Spinal cord (tissue), 10 donors: ENCODE measurements around the gene TIMM8A. TPM values are rescaled to one million over a fixed set of nuclear protein-coding genes. Genes with fewer than 3 reads are reported as not detected.

Experiments used
- DNase-seq, 6 donors: peaks; one replicate each; pipeline versions ENCODE4 v3.0.0 to v3.0.0-alpha.2; 2013 to 2015; ENCODE audit warnings: low spot score in 6 of 6, low read depth in 4 of 6
- H3K27ac ChIP-seq: one replicate; pipeline ENCODE4 v1.5.1; 2013; ENCODE audit warnings: low read depth, low read length, control low read depth
- H3K27me3 ChIP-seq: one replicate; pipeline ENCODE4 v1.6.1; 2013; ENCODE audit warnings: low read length; ENCODE audit not compliant: control insufficient read depth, insufficient read depth
- H3K36me3 ChIP-seq: one replicate; pipeline ENCODE4 v1.6.1; 2013; ENCODE audit warnings: low read length; ENCODE audit not compliant: control insufficient read depth, insufficient read depth
- H3K4me1 ChIP-seq: one replicate; pipeline ENCODE4 v1.6.1; 2013; ENCODE audit warnings: low read length; ENCODE audit not compliant: control insufficient read depth, insufficient read depth
- H3K4me3 ChIP-seq: one replicate; pipeline ENCODE4 v1.5.1; 2013; ENCODE audit warnings: low read depth, low read length, control low read depth
- H3K9me3 ChIP-seq: one replicate; pipeline ENCODE4 v1.6.1; 2013; ENCODE audit warnings: low read length; ENCODE audit not compliant: control insufficient read depth, insufficient read depth
- WGBS: methylation state at CpG from one replicate; pipeline ENCODE4 v1.1.5; 2013; ENCODE audit warnings: missing lambda C conversion rate; ENCODE audit not compliant: insufficient coverage; 5-methylcytosine and 5-hydroxymethylcytosine counted together
- polyA plus RNA-seq, 2 donors: library from polyadenylated mRNA; unstranded; fragments of 120-200 nt; gene quantifications; one replicate each; pipeline ENCODE4 v1.2.1, GENCODE V29; 2013; ENCODE audit not compliant: insufficient read length in 2 of 2
- small RNA-seq: library from RNA; depleted of rRNA; stranded (forward); fragments of <200 nt; gene quantifications from one replicate; pipeline ENCODE3, GENCODE V24; 2014; ENCODE audit warnings: low replicate concordance
- total RNA-seq, 2 donors: library from RNA; depleted of rRNA in 1 of 2; stranded (reverse); fragments of 120-200 nt in 1 of 2; fragments of >200 nt in 1 of 2; gene quantifications; one replicate each; pipeline versions ENCODE4 v1.2.3 to v1.2.4, GENCODE V29; 2013 to 2014
- donor health status: healthy.

TIMM8A gene
- total and polyA plus RNA-seq, 4 donors = 4.2 to 14.7 (median 10.1) TPM

DNA sequence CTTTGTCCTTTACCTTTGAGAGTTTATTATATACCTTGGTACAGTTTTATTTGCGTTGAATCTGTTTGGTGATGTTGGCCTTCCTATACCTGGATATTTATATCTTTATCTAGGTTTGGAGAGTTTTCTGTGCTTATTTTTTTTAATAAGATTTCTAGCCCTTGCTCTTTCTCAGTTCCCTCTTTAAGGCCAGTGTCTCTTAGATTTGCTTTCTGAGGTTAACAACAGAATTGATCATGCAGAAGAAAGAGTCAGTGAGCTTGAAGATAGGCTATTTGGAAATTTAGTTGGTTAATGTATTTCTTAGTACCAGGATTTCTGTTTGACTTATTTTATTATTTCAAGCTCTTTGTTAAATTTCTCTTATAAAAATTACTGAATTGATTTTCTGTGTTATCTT is 44.8 kb downstream of the TIMM8A start:
- Histone ChIP-seq H3K9me3 (no peaks in the 10 kb centered on the region), H3K4me1 (no peaks in the 10 kb centered on the region), H3K36me3 (no peaks in the 10 kb centered on the region), H3K27ac (no peak overlapping the region), H3K27me3 (no peaks in the 10 kb centered on the region), H3K4me3 (no peak overlapping the region)
- no CpG with 5 or more reads among the region's 1 CpG for WGBS
- no peak for DNase-seq

Small RNA genes within 50 kb of the gene (small RNA-seq; reads per million reads assigned to genes)
- not detected for gene RNU6-934P

Other genes with a start within 250 kb of the TIMM8A start
- 1 to 10 TPM; 4.2 to 9.8 TPM for gene DRP2, start 129.0 kb downstream of the TIMM8A start, total RNA-seq
- 10 to 100 TPM in 1 of 2 donors, 1 to 10 TPM in 1; 9.8 to 11.1 TPM for gene DRP2, start 129.0 kb downstream of the TIMM8A start, polyA plus RNA-seq
- gene TAF7L, start 57.4 kb downstream of the TIMM8A start, total RNA-seq = under 1 TPM; 0.20 to 0.72 TPM
- under 1 TPM; 0.24 TPM for gene TAF7L, start 57.4 kb downstream of the TIMM8A start, polyA plus RNA-seq
- 1 to 10 TPM; 4.1 to 7.3 TPM for gene BTK, start 37.4 kb upstream of the TIMM8A start, total RNA-seq
- 1 to 10 TPM; 4.1 to 6.2 TPM for gene BTK, start 37.4 kb upstream of the TIMM8A start, polyA plus RNA-seq
- 1,000 to 10,000 TPM in 1 of 2 donors, 100 to 1,000 TPM in 1; 166 to 1,311 TPM for gene RPL36A, start 42.3 kb upstream of the TIMM8A start, total RNA-seq
- 100 to 1,000 TPM; 492 to 524 TPM for gene RPL36A, start 42.3 kb upstream of the TIMM8A start, polyA plus RNA-seq
- 10 to 100 TPM; 21.4 to 32.7 TPM for gene GLA, start 59.2 kb upstream of the TIMM8A start, total RNA-seq
- 10 to 100 TPM; 29.1 to 29.5 TPM for gene GLA, start 59.2 kb upstream of the TIMM8A start, polyA plus RNA-seq
- gene HNRNPH2, start 59.5 kb upstream of the TIMM8A start, total RNA-seq = 10 to 100 TPM; 63.7 to 75.1 TPM
- gene HNRNPH2, start 59.5 kb upstream of the TIMM8A start, polyA plus RNA-seq = 100 to 1,000 TPM in 1 of 2 donors, 10 to 100 TPM in 1; 96.5 to 111 TPM
- 10 to 100 TPM; 15.9 to 16.6 TPM for gene ARMCX4, start 136.7 kb upstream of the TIMM8A start, total RNA-seq
- 10 to 100 TPM; 26.1 to 29.8 TPM for gene ARMCX4, start 136.7 kb upstream of the TIMM8A start, polyA plus RNA-seq
- 10 to 100 TPM; 54.4 to 60.0 TPM for gene ARMCX1, start 201.8 kb upstream of the TIMM8A start, total RNA-seq
- gene ARMCX1, start 201.8 kb upstream of the TIMM8A start, polyA plus RNA-seq = 10 to 100 TPM; 57.8 to 60.6 TPM